ENCODE data around the gene ASB1. TPM values are rescaled to one million over a fixed set of nuclear protein-coding genes. Genes with fewer than 3 reads are reported as not detected.

The ASB1 gene
- total RNA-seq, 1 experiment from 2014 or later = 46.0 TPM

GRCh38 chr2:238396663-238397062 lies 30.1 kb upstream of the ASB1 start:
- no peaks in the 10 kb centered on the region for H3K27me3 ChIP-seq (ENCODE audit: insufficient read depth, low read length)
- H2BK15ac ChIP-seq (ENCODE audit: low read depth, low read length) = no peak overlapping the region
- H3K4me1 Mint-ChIP-seq = peaks cover 0 to 11% of the 10 kb centered on the region in 2 experiments; a peak in 2 of 4 replicates
- no peak overlapping the region for H3K9ac ChIP-seq (ENCODE audit: extremely low read depth, insufficient read length, low read length)
- no peak overlapping the region for H2BK5ac ChIP-seq (ENCODE audit: insufficient read length, low read length)
- no peak overlapping the region for H3K4me2 ChIP-seq (ENCODE audit: insufficient read depth, insufficient read length, low read length)
- no peak overlapping the region for H3K14ac ChIP-seq (ENCODE audit: insufficient read depth, low read length)
- WGBS (ENCODE audit: extremely low coverage, insufficient read length, low lambda C conversion rate) = no CpG with 5 or more reads among the region's 7 CpGs
- H3K27ac Mint-ChIP-seq = peak overlapping the region in 2 of 3 experiments; percentile 33 to 42; a peak in 2 of 7 replicates
- no peak overlapping the region for H4K8ac ChIP-seq (replicated peaks; ENCODE audit: insufficient read length, low read depth, low read length)
- H2AK5ac ChIP-seq (ENCODE audit: insufficient read length, low read length) = no peak overlapping the region
- H3T11ph ChIP-seq (ENCODE audit: low read length) = no peak overlapping the region
- no peaks in the 10 kb centered on the region for H3K23me2 ChIP-seq (ENCODE audit: insufficient read length, low read depth, low read length, poor library complexity, severe bottlenecking)
- DNase-seq = no peak
- no peaks in the 10 kb centered on the region for H4K20me1 ChIP-seq (ENCODE audit: control insufficient read depth, insufficient read depth, insufficient read length)
- no peak overlapping the region for H2BK20ac ChIP-seq (ENCODE audit: low read depth, low read length, poor library complexity, severe bottlenecking)
- no peak overlapping the region for H4K91ac ChIP-seq (ENCODE audit: insufficient read length, low read depth, low read length)
- no peaks in the 10 kb centered on the region; a peak in 1 of 5 replicates for H3K9me3 Mint-ChIP-seq
- H3K79me2 ChIP-seq (ENCODE audit: insufficient read depth, low read length) = no peaks in the 10 kb centered on the region
- H3K18ac ChIP-seq (ENCODE audit: insufficient read length, low read depth, low read length) = no peak overlapping the region
- peaks cover 0 to 4% (median 0%) of the 10 kb centered on the region in 3 experiments; a peak in 3 of 7 replicates for H3K36me3 Mint-ChIP-seq (ENCODE audit: insufficient read depth in 1 of 3, low read depth in 3 of 3)
- no peak overlapping the region for H3K56ac ChIP-seq (ENCODE audit: insufficient read length, low read depth, low read length)
- no peak overlapping the region for H2BK12ac ChIP-seq (ENCODE audit: insufficient read length, low read depth, low read length)
- H3K9me3 ChIP-seq (ENCODE audit: control insufficient read depth, low read depth, low read length) = no peaks in the 10 kb centered on the region
- peak overlapping the region in 1 of 2 experiments; percentile 1; a peak in 1 of 5 replicates for H3K4me3 Mint-ChIP-seq
- no peak overlapping the region for H4K5ac ChIP-seq (ENCODE audit: insufficient read length, low read depth, low read length)
- no peak overlapping the region for H3K23ac ChIP-seq (ENCODE audit: insufficient read length, low read depth, low read length)
- H2AFZ ChIP-seq (ENCODE audit: low read length) = no peak overlapping the region
- H3K4me1 ChIP-seq (ENCODE audit: insufficient read depth, low read length) = no peaks in the 10 kb centered on the region
- no peak overlapping the region for H2BK120ac ChIP-seq (ENCODE audit: low read depth, low read length, poor library complexity, severe bottlenecking)
- TF ChIP-seq, protein P1, sequence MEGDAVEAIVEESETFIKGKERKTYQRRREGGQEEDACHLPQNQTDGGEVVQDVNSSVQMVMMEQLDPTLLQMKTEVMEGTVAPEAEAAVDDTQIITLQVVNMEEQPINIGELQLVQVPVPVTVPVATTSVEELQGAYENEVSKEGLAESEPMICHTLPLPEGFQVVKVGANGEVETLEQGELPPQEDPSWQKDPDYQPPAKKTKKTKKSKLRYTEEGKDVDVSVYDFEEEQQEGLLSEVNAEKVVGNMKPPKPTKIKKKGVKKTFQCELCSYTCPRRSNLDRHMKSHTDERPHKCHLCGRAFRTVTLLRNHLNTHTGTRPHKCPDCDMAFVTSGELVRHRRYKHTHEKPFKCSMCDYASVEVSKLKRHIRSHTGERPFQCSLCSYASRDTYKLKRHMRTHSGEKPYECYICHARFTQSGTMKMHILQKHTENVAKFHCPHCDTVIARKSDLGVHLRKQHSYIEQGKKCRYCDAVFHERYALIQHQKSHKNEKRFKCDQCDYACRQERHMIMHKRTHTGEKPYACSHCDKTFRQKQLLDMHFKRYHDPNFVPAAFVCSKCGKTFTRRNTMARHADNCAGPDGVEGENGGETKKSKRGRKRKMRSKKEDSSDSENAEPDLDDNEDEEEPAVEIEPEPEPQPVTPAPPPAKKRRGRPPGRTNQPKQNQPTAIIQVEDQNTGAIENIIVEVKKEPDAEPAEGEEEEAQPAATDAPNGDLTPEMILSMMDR (conservative IDR thresholded peaks at IDR 0.05) = no peak
- no peak overlapping the region for H3K27ac ChIP-seq (ENCODE audit: insufficient read length, low read depth, low read length)
- no peak overlapping the region for H3K4ac ChIP-seq (ENCODE audit: low read depth, low read length)
- H3K27me3 Mint-ChIP-seq (ENCODE audit: low read depth) = no peaks in the 10 kb centered on the region
- H3K79me1 ChIP-seq (ENCODE audit: insufficient read depth, low read depth, low read length, poor library complexity, severe bottlenecking) = no peaks in the 10 kb centered on the region
